Stimulated activated naive CD4-positive, alpha-beta T cell (primary cell): ENCODE results near the gene ATP6V1B1.

Experiments used
- DNase-seq, 6 experiments: peaks; one replicate each; lab custom pipeline; 2025; lab: John Stamatoyannopoulos, UW

The ATP6V1B1 gene

GRCh38 chr2:70901227-70902066 lies 34.3 kb upstream of the ATP6V1B1 start:
- DNase-seq: no peak

GRCh38 chr2:70902067-70902442 lies 33.6 kb upstream of the ATP6V1B1 start:
- no peak for DNase-seq

GRCh38 chr2:70902579-70902978 lies 33.1 kb upstream of the ATP6V1B1 start:
- no peak for DNase-seq

GRCh38 chr2:70903171-70903570 lies 32.5 kb upstream of the ATP6V1B1 start:
- no peak for DNase-seq

- DNase-seq: no peak
Observed at GRCh38 chr2:70903641-70904340, 31.9 kb upstream of the ATP6V1B1 start.

GRCh38 chr2:70904371-70905216 lies 31.1 kb upstream of the ATP6V1B1 start:
- DNase-seq: no peak

- no peak for DNase-seq
Observed at GRCh38 chr2:70905443-70906421, 30.0 kb upstream of the ATP6V1B1 start.

- DNase-seq: no peak
Observed at GRCh38 chr2:70906439-70907005, 29.2 kb upstream of the ATP6V1B1 start.

- no peak for DNase-seq
Observed at GRCh38 chr2:70907130-70908057, 28.3 kb upstream of the ATP6V1B1 start.

GRCh38 chr2:70916291-70916690 lies 19.4 kb upstream of the ATP6V1B1 start:
- no peak for DNase-seq

GRCh38 chr2:70918016-70918415 lies 17.7 kb upstream of the ATP6V1B1 start:
- DNase-seq: no peak

- DNase-seq: peak in 5 of 6 experiments; percentile 46 to 70 (median 65)
Observed at GRCh38 chr2:70919672-70920366, 15.9 kb upstream of the ATP6V1B1 start.

- DNase-seq: no peak
Observed at GRCh38 chr2:70920367-70920715, 15.4 kb upstream of the ATP6V1B1 start.

GRCh38 chr2:70921031-70921430 lies 14.7 kb upstream of the ATP6V1B1 start:
- DNase-seq: no peak

- DNase-seq: no peak
Observed at GRCh38 chr2:70921839-70922234, 13.9 kb upstream of the ATP6V1B1 start.

- DNase-seq: no peak
Observed at GRCh38 chr2:70922235-70923234, 13.2 kb upstream of the ATP6V1B1 start.

GRCh38 chr2:70923378-70924015 lies 12.2 kb upstream of the ATP6V1B1 start:
- no peak for DNase-seq
